ENCODE measurements around the gene MIF.
"Not testable (repeated sequence)": the region's sequence is repeated elsewhere in the genome, so short reads cannot be mapped to it uniquely, and the experiment has no call there.

The MIF gene

GRCh38 chr22:23896166-23896522, 2.0 kb downstream of the MIF start:
- H3K27me3 ChIP-seq (ENCODE audit: control insufficient read depth in 1 of 2, insufficient read depth in 2 of 2, low read length in 2 of 2): no peaks in the 10 kb centered on the region
- H3K4me1 ChIP-seq (ENCODE audit: insufficient read depth, low read length): peaks cover 15% of the 10 kb centered on the region
- H3K9me3 ChIP-seq (ENCODE audit: low read length): no peaks in the 10 kb centered on the region
- H3K4me3 ChIP-seq (ENCODE audit: low read depth in 1 of 2, low read length in 2 of 2): no peak overlapping the region
- H3K36me3 ChIP-seq (ENCODE audit: insufficient read depth, low read length): peaks cover 7% of the 10 kb centered on the region
- no peak overlapping the region for H3K27ac ChIP-seq (ENCODE audit: low read depth, low read length)
- no peak overlapping the region for H3K9ac ChIP-seq (ENCODE audit: low read length)

GRCh38 chr22:23896523-23897186, 2.5 kb downstream of the MIF start:
- H3K4me3 ChIP-seq (ENCODE audit: low read depth in 1 of 2, low read length in 2 of 2): no peak overlapping the region
- no peaks in the 10 kb centered on the region for H3K27me3 ChIP-seq (ENCODE audit: control insufficient read depth in 1 of 2, insufficient read depth in 2 of 2, low read length in 2 of 2)
- H3K36me3 ChIP-seq (ENCODE audit: insufficient read depth, low read length): peaks cover 7% of the 10 kb centered on the region
- no peak overlapping the region for H3K27ac ChIP-seq (ENCODE audit: low read depth, low read length)
- H3K9me3 ChIP-seq (ENCODE audit: low read length): no peaks in the 10 kb centered on the region
- no peak overlapping the region for H3K9ac ChIP-seq (ENCODE audit: low read length)
- peaks cover 15% of the 10 kb centered on the region for H3K4me1 ChIP-seq (ENCODE audit: insufficient read depth, low read length)

GRCh38 chr22:23897320-23897719, 3.1 kb downstream of the MIF start:
- Histone ChIP-seq H3K27me3 (ENCODE audit: control insufficient read depth in 1 of 2, insufficient read depth in 2 of 2, low read length in 2 of 2) (no peaks in the 10 kb centered on the region), H3K27ac (ENCODE audit: low read depth, low read length) (no peak overlapping the region), H3K9ac (ENCODE audit: low read length) (no peak overlapping the region), H3K36me3 (ENCODE audit: insufficient read depth, low read length) (peaks cover 7% of the 10 kb centered on the region), H3K4me3 (ENCODE audit: low read depth in 1 of 2, low read length in 2 of 2) (no peak overlapping the region), H3K4me1 (ENCODE audit: insufficient read depth, low read length) (peaks cover 15% of the 10 kb centered on the region), H3K9me3 (ENCODE audit: low read length) (no peaks in the 10 kb centered on the region)

GRCh38 chr22:23898006-23898974, 4.1 kb downstream of the MIF start:
- Histone ChIP-seq H3K36me3 (ENCODE audit: insufficient read depth, low read length) (peaks cover 7% of the 10 kb centered on the region), H3K4me1 (ENCODE audit: insufficient read depth, low read length) (peaks cover 15% of the 10 kb centered on the region), H3K9me3 (ENCODE audit: low read length) (no peaks in the 10 kb centered on the region), H3K4me3 (ENCODE audit: low read depth in 1 of 2, low read length in 2 of 2) (no peak overlapping the region), H3K27ac (ENCODE audit: low read depth, low read length) (no peak overlapping the region), H3K9ac (ENCODE audit: low read length) (no peak overlapping the region), H3K27me3 (ENCODE audit: control insufficient read depth in 1 of 2, insufficient read depth in 2 of 2, low read length in 2 of 2) (no peaks in the 10 kb centered on the region)

- H3K9ac ChIP-seq (ENCODE audit: low read length): no peak overlapping the region
- no peak overlapping the region for H3K27ac ChIP-seq (ENCODE audit: low read depth, low read length)
- no peaks in the 10 kb centered on the region for H3K27me3 ChIP-seq (ENCODE audit: control insufficient read depth in 1 of 2, insufficient read depth in 2 of 2, low read length in 2 of 2)
- peaks cover 7% of the 10 kb centered on the region for H3K36me3 ChIP-seq (ENCODE audit: insufficient read depth, low read length)
- H3K4me1 ChIP-seq (ENCODE audit: insufficient read depth, low read length): peaks cover 11% of the 10 kb centered on the region
- no peak overlapping the region for H3K4me3 ChIP-seq (ENCODE audit: low read depth in 1 of 2, low read length in 2 of 2)
- H3K9me3 ChIP-seq (ENCODE audit: low read length): no peaks in the 10 kb centered on the region
Measured at GRCh38 chr22:23899042-23899745, 5.0 kb downstream of the MIF start.

- H3K4me3 ChIP-seq (ENCODE audit: low read depth in 1 of 2, low read length in 2 of 2); H3K9ac ChIP-seq (ENCODE audit: low read length); H3K36me3 ChIP-seq (ENCODE audit: insufficient read depth, low read length); H3K4me1 ChIP-seq (ENCODE audit: insufficient read depth, low read length); H3K27ac ChIP-seq (ENCODE audit: low read depth, low read length); H3K9me3 ChIP-seq (ENCODE audit: low read length); H3K27me3 ChIP-seq (ENCODE audit: control insufficient read depth in 1 of 2, insufficient read depth in 2 of 2, low read length in 2 of 2): not testable (repeated sequence)
Measured at GRCh38 chr22:23900227-23900626, 6.0 kb downstream of the MIF start.

GRCh38 chr22:23901600-23901999, 7.4 kb downstream of the MIF start:
- no peak overlapping the region for H3K27ac ChIP-seq (ENCODE audit: low read depth, low read length)
- H3K9me3 ChIP-seq (ENCODE audit: low read length): no peaks in the 10 kb centered on the region
- no peak overlapping the region for H3K9ac ChIP-seq (ENCODE audit: low read length)
- H3K4me3 ChIP-seq (ENCODE audit: low read depth in 1 of 2, low read length in 2 of 2): no peak overlapping the region
- H3K4me1 ChIP-seq (ENCODE audit: insufficient read depth, low read length): no peaks in the 10 kb centered on the region
- no peaks in the 10 kb centered on the region for H3K27me3 ChIP-seq (ENCODE audit: control insufficient read depth in 1 of 2, insufficient read depth in 2 of 2, low read length in 2 of 2)
- peaks cover 6% of the 10 kb centered on the region for H3K36me3 ChIP-seq (ENCODE audit: insufficient read depth, low read length)

- H3K9ac ChIP-seq (ENCODE audit: low read length): no peak overlapping the region
- no peaks in the 10 kb centered on the region for H3K9me3 ChIP-seq (ENCODE audit: low read length)
- no peaks in the 10 kb centered on the region for H3K27me3 ChIP-seq (ENCODE audit: control insufficient read depth in 1 of 2, insufficient read depth in 2 of 2, low read length in 2 of 2)
- H3K27ac ChIP-seq (ENCODE audit: low read depth, low read length): no peak overlapping the region
- no peaks in the 10 kb centered on the region for H3K4me1 ChIP-seq (ENCODE audit: insufficient read depth, low read length)
- no peak overlapping the region for H3K4me3 ChIP-seq (ENCODE audit: low read depth in 1 of 2, low read length in 2 of 2)
- H3K36me3 ChIP-seq (ENCODE audit: insufficient read depth, low read length): no peaks in the 10 kb centered on the region
Measured at GRCh38 chr22:23903328-23903971, 9.3 kb downstream of the MIF start.

- Histone ChIP-seq H3K4me1 (ENCODE audit: insufficient read depth, low read length) (peaks cover 4% of the 10 kb centered on the region), H3K36me3 (ENCODE audit: insufficient read depth, low read length) (no peaks in the 10 kb centered on the region), H3K9me3 (ENCODE audit: low read length) (no peaks in the 10 kb centered on the region), H3K27ac (ENCODE audit: low read depth, low read length) (no peak overlapping the region), H3K4me3 (ENCODE audit: low read depth in 1 of 2, low read length in 2 of 2) (no peak overlapping the region), H3K27me3 (ENCODE audit: control insufficient read depth in 1 of 2, insufficient read depth in 2 of 2, low read length in 2 of 2) (no peaks in the 10 kb centered on the region), H3K9ac (ENCODE audit: low read length) (no peak overlapping the region)
Measured at GRCh38 chr22:23904573-23905254, 10.5 kb downstream of the MIF start.

- Histone ChIP-seq H3K36me3 (ENCODE audit: insufficient read depth, low read length) (no peaks in the 10 kb centered on the region), H3K9ac (ENCODE audit: low read length) (no peak overlapping the region), H3K4me1 (ENCODE audit: insufficient read depth, low read length) (peaks cover 5% of the 10 kb centered on the region), H3K27ac (ENCODE audit: low read depth, low read length) (no peak overlapping the region), H3K4me3 (ENCODE audit: low read depth in 1 of 2, low read length in 2 of 2) (no peak overlapping the region), H3K27me3 (ENCODE audit: control insufficient read depth in 1 of 2, insufficient read depth in 2 of 2, low read length in 2 of 2) (no peaks in the 10 kb centered on the region), H3K9me3 (ENCODE audit: low read length) (no peaks in the 10 kb centered on the region)
Measured at GRCh38 chr22:23906641-23907040, 12.5 kb downstream of the MIF start.

- not testable (repeated sequence) for H3K27ac ChIP-seq (ENCODE audit: low read depth, low read length); H3K27me3 ChIP-seq (ENCODE audit: control insufficient read depth in 1 of 2, insufficient read depth in 2 of 2, low read length in 2 of 2); H3K4me3 ChIP-seq (ENCODE audit: low read depth in 1 of 2, low read length in 2 of 2); H3K9me3 ChIP-seq (ENCODE audit: low read length); H3K36me3 ChIP-seq (ENCODE audit: insufficient read depth, low read length); H3K4me1 ChIP-seq (ENCODE audit: insufficient read depth, low read length); H3K9ac ChIP-seq (ENCODE audit: low read length)
Measured at GRCh38 chr22:23907423-23907822, 13.2 kb downstream of the MIF start.

All from muscle layer of colon (tissue), 2 donors.